ENCODE data around the gene PHF12.
A peak's percentile ranks its signal among the peaks of the same experiment; 100 is the strongest.

The PHF12 gene

DNA sequence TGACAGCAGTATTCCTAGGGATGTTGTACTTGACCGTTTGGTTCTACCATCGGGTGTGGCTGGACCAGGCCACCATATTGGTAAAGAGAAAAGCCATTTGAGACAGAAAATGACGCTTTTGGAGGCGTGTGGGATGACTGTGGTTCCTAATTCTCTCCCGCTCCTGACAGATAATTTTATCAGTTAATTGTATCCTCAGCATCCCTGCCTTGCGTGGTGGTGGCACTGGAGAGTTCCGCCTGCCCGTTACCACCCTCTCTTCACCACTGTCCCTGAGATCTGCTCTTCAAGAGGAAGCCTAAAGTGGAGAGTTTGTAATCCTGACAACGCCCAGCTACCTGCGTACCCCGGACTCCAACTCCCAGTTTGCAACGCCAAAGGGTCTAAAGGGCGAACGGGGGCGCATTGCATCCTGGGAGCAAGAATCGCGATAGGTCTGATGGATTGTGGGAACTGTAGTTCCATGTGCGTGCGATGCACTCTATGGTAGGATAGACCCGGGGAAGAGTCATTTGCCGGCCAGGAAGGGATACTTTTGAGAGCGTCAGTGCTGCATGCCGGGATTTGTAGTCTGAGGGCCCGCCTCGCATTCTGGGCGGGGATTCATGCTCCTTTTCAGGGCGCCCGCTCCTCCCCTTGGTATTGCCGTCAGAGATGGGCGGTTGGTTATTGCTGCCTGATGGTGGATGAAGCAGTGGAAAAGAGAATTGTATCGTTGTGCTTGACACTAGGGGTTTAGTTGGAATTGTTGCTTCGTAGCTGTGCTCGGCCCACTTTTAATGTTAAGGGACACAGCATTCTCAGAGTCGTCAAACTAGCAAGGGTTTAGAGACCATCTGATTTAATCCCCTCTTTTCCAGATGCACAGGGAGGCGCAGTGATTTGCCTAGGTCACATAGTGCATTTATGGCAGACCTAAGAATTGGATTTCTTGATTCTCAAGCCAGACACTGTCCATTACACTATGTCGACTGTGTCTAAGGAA, 965 bp upstream of the PHF12 start:
- DNase-seq (peak; percentile 90), ATAC-seq (peak; percentile 85)
- H3K4me3 Mint-ChIP-seq, result no peak overlapping the region
- peaks cover 20% of the 10 kb centered on the region for H3K36me3 Mint-ChIP-seq (ENCODE audit: low read depth)
- no peak overlapping the region for H3K27ac Mint-ChIP-seq
- H3K9me3 Mint-ChIP-seq, result no peaks in the 10 kb centered on the region
- H3K27me3 Mint-ChIP-seq, result no peaks in the 10 kb centered on the region
- peaks cover 15% of the 10 kb centered on the region for H3K4me1 Mint-ChIP-seq

DNA sequence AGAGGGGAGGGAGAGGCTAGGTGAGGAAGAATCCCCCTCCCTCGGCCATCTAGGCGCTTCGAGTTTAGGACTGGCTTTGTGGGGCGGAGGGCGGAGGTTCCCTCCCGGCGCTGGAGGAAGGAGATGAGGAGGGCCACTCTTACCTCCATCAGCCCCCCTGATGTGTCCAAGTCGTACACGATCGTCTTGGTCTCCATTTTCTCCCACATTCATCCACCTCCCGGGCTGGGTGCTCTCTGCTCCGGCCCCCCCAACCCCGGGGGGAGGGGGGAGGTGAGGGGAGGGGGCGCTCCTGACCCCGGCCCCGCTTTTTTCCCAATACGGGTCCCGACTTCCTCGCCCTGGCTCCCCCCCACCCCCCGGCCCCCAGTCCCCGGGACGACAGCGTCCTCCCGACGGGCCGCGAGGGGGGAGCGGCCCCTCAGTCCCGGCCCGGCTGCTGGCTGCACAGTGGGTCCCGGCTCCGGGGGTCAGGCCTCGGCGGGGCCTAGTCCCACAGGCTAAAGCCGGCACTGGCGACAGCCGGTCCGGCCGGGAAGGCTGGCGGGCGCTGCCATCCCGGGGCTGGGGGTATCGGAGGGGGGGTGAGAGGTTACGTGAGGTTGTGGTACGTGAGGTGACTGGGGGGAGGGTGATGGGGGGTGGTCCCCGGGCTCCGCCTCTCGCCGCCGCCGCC, 428 bp downstream of the PHF12 start:
- Mint-ChIP-seq H3K4me3 (no peak overlapping the region), H3K36me3 (ENCODE audit: low read depth) (peaks cover 30% of the 10 kb centered on the region), H3K9me3 (no peaks in the 10 kb centered on the region), H3K27me3 (no peaks in the 10 kb centered on the region), H3K4me1 (peaks cover 29% of the 10 kb centered on the region), H3K27ac (peak overlapping the region; percentile 93)
- DNase-seq (no peak), ATAC-seq (no peak)

DNA sequence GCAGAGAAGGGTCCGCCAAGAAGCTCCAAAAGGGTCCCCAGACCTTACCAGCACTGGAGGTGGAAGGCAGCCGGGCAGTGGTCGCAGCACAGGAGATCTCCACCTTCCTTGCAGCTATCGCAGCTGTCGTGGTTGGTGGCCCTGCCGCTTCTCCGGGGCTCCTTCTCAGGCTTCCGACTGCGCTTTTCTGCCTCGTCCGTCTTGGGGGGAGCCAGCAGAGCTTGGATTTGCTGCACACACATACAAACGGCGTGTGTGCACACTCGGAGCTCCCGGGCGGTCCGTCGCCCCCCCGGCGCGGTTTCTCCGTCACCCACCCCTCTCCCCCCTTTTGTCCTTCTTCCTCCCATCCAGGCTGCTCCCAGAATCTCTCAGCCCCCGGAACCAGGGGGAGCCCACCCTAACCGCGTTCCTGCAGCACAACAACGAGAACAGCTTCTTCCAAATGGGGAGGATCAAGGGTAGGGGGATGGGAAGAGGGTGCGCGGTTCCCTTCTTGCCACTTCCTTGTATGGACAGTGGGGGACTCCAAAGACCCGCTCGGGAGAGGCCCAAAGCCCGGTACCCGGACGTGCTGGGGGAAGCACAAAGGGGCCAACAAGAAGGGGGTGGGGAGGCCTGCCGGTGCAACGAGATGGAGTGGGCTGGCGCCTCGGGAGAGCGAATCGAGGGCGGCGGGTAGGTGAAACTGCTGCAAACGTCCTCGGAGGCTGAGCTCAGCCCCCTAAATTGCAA, 1.1 kb downstream of the PHF12 start:
- peak; percentile 67 for DNase-seq
- Mint-ChIP-seq H3K36me3 (ENCODE audit: low read depth) (peaks cover 35% of the 10 kb centered on the region), H3K9me3 (no peaks in the 10 kb centered on the region), H3K27me3 (no peaks in the 10 kb centered on the region), H3K27ac (peak overlapping the region; percentile 93), H3K4me3 (no peak overlapping the region), H3K4me1 (peaks cover 36% of the 10 kb centered on the region)
- ATAC-seq, result no peak

DNA sequence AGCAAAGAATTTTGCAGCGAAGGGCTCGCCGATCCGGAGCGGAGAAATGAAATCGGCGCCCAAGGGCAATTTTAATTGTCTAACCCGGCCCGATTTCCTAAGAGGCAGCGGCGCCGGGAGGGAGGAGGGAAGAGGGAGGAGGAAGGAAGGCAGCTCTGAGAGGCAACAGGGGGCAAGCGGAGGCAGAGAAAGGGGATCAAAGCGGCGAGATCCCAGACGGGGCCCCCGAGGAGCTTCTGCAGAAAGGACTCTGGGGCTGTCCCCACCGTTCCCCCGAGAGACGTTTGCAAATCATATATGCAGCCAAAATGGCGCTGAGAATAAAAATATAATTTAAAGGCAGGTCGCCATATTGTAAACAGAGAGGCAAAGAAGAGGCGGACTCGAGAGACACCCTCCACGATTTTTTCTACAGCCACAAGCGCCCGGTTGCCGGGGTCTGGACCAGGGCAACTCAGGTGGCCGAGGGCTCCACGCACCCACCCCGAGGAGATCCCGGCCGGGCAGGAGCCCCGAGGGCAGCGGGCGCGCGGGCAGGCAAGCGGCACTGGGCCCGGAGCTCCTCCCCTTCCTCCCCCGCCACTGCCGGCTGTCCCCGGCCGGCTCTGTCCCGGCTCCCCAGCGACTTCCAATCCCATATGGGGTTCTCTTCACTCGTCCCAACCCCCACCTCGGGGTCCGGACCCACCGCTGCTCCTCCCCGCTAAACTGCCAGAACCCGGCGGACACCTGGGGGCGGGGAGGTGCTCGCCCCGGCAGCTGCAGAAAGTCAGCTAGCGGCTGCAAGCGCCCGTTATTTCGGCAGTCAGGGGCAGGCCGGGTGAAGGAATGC, 1.9 kb downstream of the PHF12 start:
- H3K4me3 Mint-ChIP-seq, result no peak overlapping the region
- H3K9me3 Mint-ChIP-seq, result no peaks in the 10 kb centered on the region
- DNase-seq (peak; percentile 73), ATAC-seq (peak; percentile 24)
- H3K36me3 Mint-ChIP-seq (ENCODE audit: low read depth), result peaks cover 37% of the 10 kb centered on the region
- H3K27me3 Mint-ChIP-seq, result no peaks in the 10 kb centered on the region
- H3K27ac Mint-ChIP-seq, result peak overlapping the region; percentile 93
- H3K4me1 Mint-ChIP-seq, result peaks cover 43% of the 10 kb centered on the region

DNA sequence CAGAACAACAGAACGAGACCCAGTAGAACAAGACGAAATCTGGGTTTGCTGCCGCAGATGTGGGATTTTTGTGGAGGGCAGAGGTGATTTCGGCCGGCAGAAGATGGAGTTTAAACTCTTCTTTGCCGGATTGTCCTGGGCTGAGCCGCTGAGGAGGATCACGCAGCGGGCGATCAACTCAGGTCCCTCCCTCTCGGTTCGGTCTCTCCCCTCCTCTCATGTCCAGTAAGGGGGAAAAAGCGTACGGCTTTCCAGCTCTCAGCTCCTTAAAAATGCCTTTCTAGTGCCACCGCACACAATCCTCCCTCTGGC, 2.5 kb downstream of the PHF12 start:
- DNase-seq (peak; percentile 15), ATAC-seq (no peak)
- H3K9me3 Mint-ChIP-seq, result no peaks in the 10 kb centered on the region
- peaks cover 49% of the 10 kb centered on the region for H3K4me1 Mint-ChIP-seq
- no peaks in the 10 kb centered on the region for H3K27me3 Mint-ChIP-seq
- no peak overlapping the region for H3K4me3 Mint-ChIP-seq
- H3K27ac Mint-ChIP-seq, result peak overlapping the region; percentile 88
- peaks cover 43% of the 10 kb centered on the region for H3K36me3 Mint-ChIP-seq (ENCODE audit: low read depth)

DNA sequence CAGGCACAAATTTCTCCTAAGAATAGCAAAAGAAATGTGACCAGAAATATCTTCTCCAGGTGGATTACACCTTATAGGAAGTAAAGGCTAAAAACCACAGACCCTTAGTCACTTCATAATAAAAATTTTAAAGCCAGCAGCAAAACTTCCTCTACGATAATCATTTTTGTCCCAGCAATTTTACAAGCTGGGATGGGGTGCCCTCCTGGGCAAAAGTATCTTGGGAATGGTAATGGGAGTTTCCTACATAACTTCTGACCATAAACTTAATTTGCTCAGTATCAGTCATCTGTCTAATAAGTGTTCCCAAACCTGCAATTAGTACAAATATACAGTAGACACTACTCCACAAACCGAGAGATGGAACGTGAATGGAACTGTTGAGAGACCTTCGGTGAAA, 3.0 kb downstream of the PHF12 start:
- no peaks in the 10 kb centered on the region for H3K9me3 Mint-ChIP-seq
- ATAC-seq (no peak), DNase-seq (no peak)
- H3K36me3 Mint-ChIP-seq (ENCODE audit: low read depth), result peaks cover 47% of the 10 kb centered on the region
- no peaks in the 10 kb centered on the region for H3K27me3 Mint-ChIP-seq
- peaks cover 54% of the 10 kb centered on the region for H3K4me1 Mint-ChIP-seq
- peak overlapping the region; percentile 88 for H3K27ac Mint-ChIP-seq
- no peak overlapping the region for H3K4me3 Mint-ChIP-seq

DNA sequence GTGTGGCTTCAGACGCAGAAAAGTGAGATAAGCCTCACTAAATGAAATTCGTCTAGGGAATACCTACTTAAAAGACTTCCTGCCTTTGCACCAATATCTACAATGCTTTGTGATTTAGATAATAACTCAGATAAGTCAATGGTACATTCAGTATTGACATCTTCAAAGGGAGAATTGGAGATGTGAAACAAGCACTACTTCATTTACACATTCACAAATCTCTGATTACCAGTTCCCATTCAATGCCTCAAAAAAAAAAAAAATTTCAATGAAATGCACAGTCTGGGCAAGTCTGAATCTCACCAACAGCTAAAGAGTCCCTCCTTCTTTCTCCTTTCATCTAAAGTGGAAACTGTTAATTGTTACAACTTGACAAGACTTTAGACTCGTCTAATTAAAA, 3.7 kb downstream of the PHF12 start:
- H3K27ac Mint-ChIP-seq, result peak overlapping the region; percentile 88
- no peak for ATAC-seq
- no peaks in the 10 kb centered on the region for H3K9me3 Mint-ChIP-seq
- no peak for DNase-seq
- no peaks in the 10 kb centered on the region for H3K27me3 Mint-ChIP-seq
- peaks cover 60% of the 10 kb centered on the region for H3K4me1 Mint-ChIP-seq
- H3K4me3 Mint-ChIP-seq, result no peak overlapping the region
- H3K36me3 Mint-ChIP-seq (ENCODE audit: low read depth), result peaks cover 53% of the 10 kb centered on the region

DNA sequence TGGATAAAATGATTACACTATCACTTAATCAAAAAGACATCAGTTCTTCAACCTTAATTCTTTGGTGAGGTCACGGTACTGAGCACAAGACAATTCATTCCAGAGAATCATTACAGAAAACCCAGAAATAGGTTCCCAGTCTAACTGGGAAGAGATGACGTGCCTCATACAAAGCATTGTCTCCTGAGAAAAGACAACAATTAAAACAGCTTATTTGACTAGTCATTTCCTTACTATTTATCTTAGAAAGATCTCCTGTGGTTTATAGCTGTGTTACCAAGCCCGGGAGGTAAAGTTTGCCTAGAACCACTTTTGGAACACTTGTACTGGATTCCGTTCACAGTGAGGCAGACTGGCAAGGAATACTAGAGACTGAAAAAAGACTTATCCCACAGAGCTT, 5.1 kb downstream of the PHF12 start:
- no peaks in the 10 kb centered on the region for H3K27me3 Mint-ChIP-seq
- ATAC-seq, result no peak
- no peaks in the 10 kb centered on the region for H3K9me3 Mint-ChIP-seq
- H3K4me3 Mint-ChIP-seq, result peak overlapping the region; percentile 31
- H3K27ac Mint-ChIP-seq, result peak overlapping the region; percentile 50
- DNase-seq, result no peak
- peaks cover 57% of the 10 kb centered on the region for H3K36me3 Mint-ChIP-seq (ENCODE audit: low read depth)
- peaks cover 70% of the 10 kb centered on the region for H3K4me1 Mint-ChIP-seq

DNA sequence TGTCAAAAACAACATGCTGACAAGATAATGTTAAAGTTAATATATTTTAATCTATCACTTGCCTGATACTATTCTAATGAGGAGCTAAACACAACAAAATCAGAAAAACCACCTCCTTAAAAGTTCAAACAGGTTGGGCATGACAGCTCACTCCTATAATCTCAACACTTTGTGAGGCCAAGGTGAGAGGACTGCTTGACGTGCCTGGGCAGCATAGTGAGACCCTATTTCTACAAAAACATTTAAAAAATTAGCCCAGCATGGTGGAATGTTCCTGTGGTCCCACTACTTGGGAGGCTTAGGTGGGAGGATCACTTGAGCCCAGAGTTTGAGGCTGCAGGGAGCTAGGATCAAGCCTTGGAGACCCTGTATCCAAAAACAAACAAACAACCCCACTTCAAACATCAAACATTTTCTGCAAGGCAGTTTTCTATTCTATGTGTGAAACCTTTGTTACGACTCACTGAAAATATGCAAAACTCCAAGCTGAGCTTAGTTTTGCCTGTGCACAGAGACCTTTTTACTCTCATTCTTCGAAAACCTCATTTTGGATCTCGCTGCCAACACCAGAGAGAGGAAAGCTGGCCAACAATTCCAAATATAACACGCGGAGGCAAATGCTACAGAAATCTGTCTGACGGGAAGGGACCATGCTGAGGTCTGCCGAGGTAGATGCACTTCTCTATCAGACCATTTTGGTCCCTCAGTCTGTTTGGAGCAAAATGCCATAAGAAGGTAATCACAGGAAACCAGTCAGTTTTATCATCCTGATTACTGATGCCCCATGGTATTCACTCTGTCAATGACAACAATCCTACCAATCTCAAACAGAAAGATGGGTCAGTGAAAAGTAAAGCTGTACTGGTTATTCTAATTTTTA, 6.2 kb downstream of the PHF12 start:
- no peak overlapping the region for H3K4me3 Mint-ChIP-seq
- peaks cover 54% of the 10 kb centered on the region for H3K36me3 Mint-ChIP-seq (ENCODE audit: low read depth)
- H3K4me1 Mint-ChIP-seq, result peaks cover 81% of the 10 kb centered on the region
- DNase-seq (no peak), ATAC-seq (no peak)
- peak overlapping the region; percentile 59 for H3K27ac Mint-ChIP-seq
- H3K27me3 Mint-ChIP-seq, result no peaks in the 10 kb centered on the region
- H3K9me3 Mint-ChIP-seq, result no peaks in the 10 kb centered on the region

DNA sequence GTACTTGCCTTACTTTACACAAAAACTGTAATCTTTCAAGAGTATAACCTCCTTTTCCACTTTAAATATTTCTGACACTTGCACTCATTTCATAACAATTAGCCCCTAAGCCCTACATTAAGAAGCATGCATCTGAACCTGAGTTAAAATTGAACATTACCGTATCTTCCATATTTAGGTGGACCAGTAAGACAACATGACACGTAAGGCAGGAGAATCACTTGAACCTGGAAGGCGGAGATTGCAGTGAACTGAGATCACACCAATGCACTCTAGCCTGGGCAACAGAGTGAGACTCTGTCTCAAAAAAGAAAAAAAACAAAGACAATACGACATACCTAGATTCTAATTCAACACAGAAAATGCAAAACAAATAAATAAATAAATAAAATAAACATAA, 7.0 kb downstream of the PHF12 start:
- Mint-ChIP-seq H3K4me1 (peaks cover 89% of the 10 kb centered on the region), H3K9me3 (no peaks in the 10 kb centered on the region), H3K4me3 (no peak overlapping the region), H3K36me3 (ENCODE audit: low read depth) (peaks cover 57% of the 10 kb centered on the region), H3K27ac (no peak overlapping the region), H3K27me3 (no peaks in the 10 kb centered on the region)
- ATAC-seq (no peak), DNase-seq (no peak)

DNA sequence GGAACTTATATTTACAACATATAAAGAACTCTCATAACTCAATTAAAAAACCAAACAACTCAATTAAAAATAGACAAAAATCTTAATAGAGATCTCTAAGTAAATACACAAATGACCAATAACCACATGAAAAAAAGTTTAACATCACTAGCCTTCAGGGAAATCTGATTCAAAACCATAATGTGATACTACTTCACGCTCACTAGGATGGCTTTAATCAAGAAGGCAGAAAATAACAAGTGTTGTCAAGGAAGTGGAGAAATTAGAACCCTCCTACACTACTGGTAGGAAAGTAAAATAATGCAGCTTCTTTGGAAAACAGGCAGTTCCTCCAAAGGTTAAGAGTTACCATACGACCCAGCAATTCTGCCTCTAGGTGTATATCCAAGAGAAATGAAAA, 8.4 kb downstream of the PHF12 start:
- Mint-ChIP-seq H3K27me3 (no peaks in the 10 kb centered on the region), H3K4me1 (peaks cover 89% of the 10 kb centered on the region), H3K27ac (no peak overlapping the region), H3K4me3 (no peak overlapping the region), H3K36me3 (ENCODE audit: low read depth) (peaks cover 46% of the 10 kb centered on the region), H3K9me3 (no peaks in the 10 kb centered on the region)
- ATAC-seq, result no peak
- no peak for DNase-seq

DNA sequence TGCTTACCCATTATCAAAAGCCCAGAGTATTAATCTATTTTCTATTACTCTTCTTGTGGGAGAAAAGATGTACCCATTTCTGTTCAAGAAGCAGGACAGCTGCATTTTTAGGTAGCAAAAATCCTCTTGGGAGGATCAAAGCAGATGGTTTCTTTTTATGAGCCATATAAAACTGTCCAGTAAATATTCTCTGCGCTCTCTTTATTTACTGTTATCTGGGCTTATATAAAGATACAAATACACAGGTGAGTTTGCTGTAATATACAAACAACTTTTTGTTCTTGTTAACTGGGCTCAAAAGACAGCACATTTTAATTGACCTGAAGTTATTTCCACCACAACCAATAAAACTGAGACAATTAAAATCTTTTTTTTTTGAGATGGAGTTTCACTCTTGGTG, 10.1 kb downstream of the PHF12 start:
- Mint-ChIP-seq H3K27ac (no peak overlapping the region), H3K9me3 (no peaks in the 10 kb centered on the region), H3K36me3 (ENCODE audit: low read depth) (peaks cover 41% of the 10 kb centered on the region), H3K27me3 (no peaks in the 10 kb centered on the region), H3K4me3 (no peak overlapping the region), H3K4me1 (peaks cover 88% of the 10 kb centered on the region)
- no peak for ATAC-seq
- DNase-seq, result no peak

DNA sequence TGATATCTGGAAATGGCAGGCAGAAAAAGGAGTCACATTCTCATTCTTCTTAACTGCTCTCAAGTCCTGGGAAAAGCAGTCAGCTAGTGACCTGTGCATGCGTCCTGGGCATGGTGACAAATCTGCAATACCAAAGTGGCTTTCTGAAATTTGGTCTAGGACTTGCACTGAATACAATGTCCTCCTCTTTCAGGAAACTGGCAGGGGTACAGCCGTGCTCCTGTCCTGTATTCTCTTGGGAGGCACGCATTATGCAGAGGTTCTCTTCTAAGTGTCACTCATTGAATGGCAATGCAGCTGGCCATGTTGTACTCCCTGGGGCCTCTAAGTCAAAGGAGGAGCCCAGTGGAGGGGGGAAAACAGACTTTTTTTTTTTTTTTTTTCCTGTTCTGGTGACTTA, 10.6 kb downstream of the PHF12 start:
- ATAC-seq (no peak), DNase-seq (no peak)
- no peak overlapping the region for H3K4me3 Mint-ChIP-seq
- H3K27ac Mint-ChIP-seq, result no peak overlapping the region
- H3K36me3 Mint-ChIP-seq (ENCODE audit: low read depth), result peaks cover 37% of the 10 kb centered on the region
- peaks cover 87% of the 10 kb centered on the region for H3K4me1 Mint-ChIP-seq
- H3K27me3 Mint-ChIP-seq, result no peaks in the 10 kb centered on the region
- no peaks in the 10 kb centered on the region for H3K9me3 Mint-ChIP-seq
